Suppressor macrophage treated with lipopolysaccharide for 4 hours (primary cell): Measurements from ENCODE around the gene NEMF.
"Not testable (repeated sequence)": the region's sequence is repeated elsewhere in the genome, so short reads cannot be mapped to it uniquely, and the experiment has no call there.

ENCODE experiments used
- DNase-seq: peaks from one replicate; pipeline ENCODE4 v3.0.0-alpha.2; 2020

Gene NEMF

GRCh38 chr14:49879646-49880204 lies 27.1 kb upstream of the NEMF start:
- peak; percentile 67 for DNase-seq

- no peak for DNase-seq
These were observed 24.1 kb upstream of the NEMF start for GRCh38 chr14:49876563-49877127.

GRCh38 chr14:49875640-49876198 lies 23.1 kb upstream of the NEMF start:
- DNase-seq = no peak

GRCh38 chr14:49873548-49873947 lies 21.0 kb upstream of the NEMF start:
- not testable (repeated sequence) for DNase-seq

GRCh38 chr14:49870908-49871307 lies 18.3 kb upstream of the NEMF start:
- no peak for DNase-seq

GRCh38 chr14:49868720-49869114 lies 16.1 kb upstream of the NEMF start:
- peak; percentile 15 for DNase-seq

GRCh38 chr14:49867831-49868719 lies 15.5 kb upstream of the NEMF start:
- peak; percentile 98 for DNase-seq

- peak; percentile 85 for DNase-seq
These were observed 12.9 kb upstream of the NEMF start for GRCh38 chr14:49865431-49865859.

- peak; percentile 33 for DNase-seq
These were observed 11.1 kb upstream of the NEMF start for GRCh38 chr14:49863487-49864281.

GRCh38 chr14:49862089-49862673 lies 9.6 kb upstream of the NEMF start:
- DNase-seq = peak; percentile 85

GRCh38 chr14:49861699-49862088 lies 9.1 kb upstream of the NEMF start:
- DNase-seq = peak; percentile 64

- no peak for DNase-seq
These were observed 8.6 kb upstream of the NEMF start for GRCh38 chr14:49860988-49861698.

GRCh38 chr14:49858383-49858782 lies 5.8 kb upstream of the NEMF start:
- peak; percentile 8 for DNase-seq

GRCh38 chr14:49857427-49858003 lies 4.9 kb upstream of the NEMF start:
- peak; percentile 43 for DNase-seq

GRCh38 chr14:49853572-49854375 lies 1.2 kb upstream of the NEMF start:
- DNase-seq = peak; percentile 80

GRCh38 chr14:49853158-49853477 lies 530 bp upstream of the NEMF start:
- DNase-seq = no peak

GRCh38 chr14:49851813-49852212 lies 775 bp downstream of the NEMF start:
- DNase-seq = peak; percentile 35

GRCh38 chr14:49849213-49849847 lies 3.3 kb downstream of the NEMF start:
- DNase-seq = peak; percentile 9

- DNase-seq = no peak
These were observed 23.9 kb downstream of the NEMF start for GRCh38 chr14:49828640-49829039.

- DNase-seq = no peak
These were observed 32.4 kb downstream of the NEMF start for GRCh38 chr14:49820176-49820575.
